ENCODE results near the gene RAB9A. TPM values are rescaled to one million over a fixed set of nuclear protein-coding genes. Genes with fewer than 3 reads are reported as not detected.
"Not testable (repeated sequence)": the region's sequence is repeated elsewhere in the genome, so short reads cannot be mapped to it uniquely, and the experiment has no call there.

RAB9A gene
- total RNA-seq, 1 experiment from 2014 or later = 29.5 TPM

- ATAC-seq = peak; percentile 67
- intact Hi-C loops (cut with micrococcal nuclease) = no loop called here
- Histone ChIP-seq H3K27me3 (ENCODE audit: low read length) (no peaks in the 10 kb centered on the region), H3K79me2 (ENCODE audit: low read length) (no peaks in the 10 kb centered on the region), H3K9me2 (replicated peaks; ENCODE audit: low read length) (no peaks in the 10 kb centered on the region), H3F3A (ENCODE audit: low read length, unreplicated experiment) (no peaks in the 10 kb centered on the region), H3K4me3 (ENCODE audit: low read length) (no peak overlapping the region), H3K27ac (ENCODE audit: low read length) (peak overlapping the region; percentile 89), H3K4me1 (ENCODE audit: insufficient read depth, low read length) (peaks cover 23% of the 10 kb centered on the region), H2AFZ (ENCODE audit: low read length) (0 out of 2 replicates have a peak overlapping the region, but pooled peaks have one; percentile 30), H3K4me2 (ENCODE audit: low read length) (peak overlapping the region; percentile 61), H3K9ac (ENCODE audit: low read length) (peak overlapping the region; percentile 60), H3K9me3 (ENCODE audit: low read length) (no peaks in the 10 kb centered on the region), H3K36me3 (ENCODE audit: low read depth, low read length) (no peaks in the 10 kb centered on the region), H4K20me1 (ENCODE audit: low read length) (no peaks in the 10 kb centered on the region)
- CTCF ChIA-PET = no interaction called here
- BruUV-seq (replicated peaks) = no TSS peak
- POLR2A ChIA-PET (ENCODE audit: unreplicated experiment) = interaction anchor here (0.5 to 0.7 kb wide), 3 partner anchors 65 to 1204 kb away, joined by 4 to 11 read pairs (median 5); partner anchors contain the start of genes FANCB, OFD1 and TRAPPC2
- TF ChIP-seq EZH2phosphoT487 (IDR thresholded peaks at IDR 0.05; ENCODE audit: borderline replicate concordance, low read length) (no peak), CTCF (conservative IDR thresholded peaks at IDR 0.05; ENCODE audit: low read depth, low read length) (no peak), EZH2 (IDR thresholded peaks at IDR 0.05; ENCODE audit: low read length, unreplicated experiment) (no peak)
- peak; percentile 97 for DNase-seq
Measured at GRCh38 chrX:13669246-13669737, 19.6 kb upstream of the RAB9A start.

- DNase-seq; H3K9me2 ChIP-seq (replicated peaks; ENCODE audit: low read length); POLR2A ChIA-PET (ENCODE audit: unreplicated experiment); BruUV-seq (replicated peaks); H3K36me3 ChIP-seq (ENCODE audit: low read depth, low read length); H3K79me2 ChIP-seq (ENCODE audit: low read length); H3F3A ChIP-seq (ENCODE audit: low read length, unreplicated experiment); CTCF ChIA-PET; intact Hi-C loops (cut with micrococcal nuclease); H4K20me1 ChIP-seq (ENCODE audit: low read length); H3K9me3 ChIP-seq (ENCODE audit: low read length); H3K27me3 ChIP-seq (ENCODE audit: low read length); ATAC-seq; H3K4me3 ChIP-seq (ENCODE audit: low read length): not testable (repeated sequence)
- Histone ChIP-seq H2AFZ (ENCODE audit: low read length) (0 out of 2 replicates have a peak overlapping the region, but pooled peaks have one; percentile 30), H3K27ac (ENCODE audit: low read length) (peak overlapping the region; percentile 89), H3K4me2 (ENCODE audit: low read length) (peak overlapping the region; percentile 61), H3K4me1 (ENCODE audit: insufficient read depth, low read length) (peaks cover 23% of the 10 kb centered on the region), H3K9ac (ENCODE audit: low read length) (peak overlapping the region; percentile 53)
Measured at GRCh38 chrX:13669755-13670154, 19.2 kb upstream of the RAB9A start.

- peak overlapping the region; percentile 89 for H3K27ac ChIP-seq (ENCODE audit: low read length)
- H4K20me1 ChIP-seq (ENCODE audit: low read length) = no peaks in the 10 kb centered on the region
- H3K27me3 ChIP-seq (ENCODE audit: low read length) = no peaks in the 10 kb centered on the region
- ChIA-PET CTCF (no interaction called here), POLR2A (ENCODE audit: unreplicated experiment) (no interaction called here)
- intact Hi-C loops (cut with micrococcal nuclease) = no loop called here
- H3F3A ChIP-seq (ENCODE audit: low read length, unreplicated experiment) = no peaks in the 10 kb centered on the region
- H2AFZ ChIP-seq (ENCODE audit: low read length) = no peak overlapping the region
- no peak for ATAC-seq
- DNase-seq = no peak
- H3K36me3 ChIP-seq (ENCODE audit: low read depth, low read length) = no peaks in the 10 kb centered on the region
- TF ChIP-seq EZH2 (IDR thresholded peaks at IDR 0.05; ENCODE audit: low read length, unreplicated experiment) (no peak), CTCF (conservative IDR thresholded peaks at IDR 0.05; ENCODE audit: low read depth, low read length) (no peak)
- H3K4me3 ChIP-seq (ENCODE audit: low read length) = no peak overlapping the region
- peaks cover 23% of the 10 kb centered on the region for H3K4me1 ChIP-seq (ENCODE audit: insufficient read depth, low read length)
- H3K79me2 ChIP-seq (ENCODE audit: low read length) = no peaks in the 10 kb centered on the region
- no peaks in the 10 kb centered on the region for H3K9me2 ChIP-seq (replicated peaks; ENCODE audit: low read length)
- no peak overlapping the region for H3K4me2 ChIP-seq (ENCODE audit: low read length)
- H3K9ac ChIP-seq (ENCODE audit: low read length) = 0 out of 2 replicates have a peak overlapping the region, but pooled peaks have one; percentile 53
- no peaks in the 10 kb centered on the region for H3K9me3 ChIP-seq (ENCODE audit: low read length)
- no TSS peak for BruUV-seq (replicated peaks)
Measured at GRCh38 chrX:13670197-13670596, 18.7 kb upstream of the RAB9A start.

All from PC-3 (cell line).